Middle frontal gyrus (tissue), 1 donor: ENCODE results near the gene TBX15.
"Not testable (repeated sequence)": the region's sequence is repeated elsewhere in the genome, so short reads cannot be mapped to it uniquely, and the experiment has no call there.

Experiments
- DNase-seq: peaks from one replicate; pipeline ENCODE4 v3.0.0-alpha.2; 2015; ENCODE audit warnings: low spot score; ENCODE audit errors: extremely low spot score

Gene TBX15

DNA sequence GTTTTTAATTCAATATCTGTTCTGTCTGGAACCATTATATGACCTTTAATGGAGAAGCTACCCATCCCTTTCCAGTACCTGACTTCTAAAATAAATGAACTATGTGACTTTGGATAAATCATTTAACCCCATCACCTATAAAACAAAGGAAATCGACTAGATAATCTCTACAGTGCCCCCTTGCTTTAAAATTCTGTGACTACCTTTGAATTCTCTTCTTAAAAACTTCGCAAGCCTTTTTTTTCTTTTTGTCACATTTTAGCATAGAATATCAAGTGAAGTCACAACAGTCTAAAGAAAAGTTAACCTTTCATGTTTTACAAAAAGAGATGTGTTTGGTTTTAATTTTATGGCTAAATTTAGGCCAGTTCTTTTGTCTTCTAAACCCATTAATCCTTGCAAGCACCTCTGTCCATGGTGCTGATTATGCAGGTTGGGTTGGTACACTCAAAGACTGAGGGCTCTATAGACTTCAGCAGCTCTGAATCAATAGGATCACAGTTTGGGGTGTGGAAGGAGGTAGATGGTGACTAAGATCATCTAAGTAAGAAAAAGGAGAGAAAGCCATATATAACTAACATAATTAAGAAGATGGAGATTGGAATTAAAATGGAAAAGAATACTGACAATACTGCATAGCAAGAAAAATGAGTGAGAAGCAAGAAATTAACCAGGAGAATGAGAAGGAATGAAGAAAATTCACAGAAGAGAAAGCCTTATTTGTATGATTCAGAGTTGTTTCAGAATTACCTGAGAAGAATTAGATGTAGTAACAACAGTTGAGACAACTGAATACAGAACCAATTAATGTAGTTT lies 59.2 kb downstream of the TBX15 start:
- no peak for DNase-seq

DNA sequence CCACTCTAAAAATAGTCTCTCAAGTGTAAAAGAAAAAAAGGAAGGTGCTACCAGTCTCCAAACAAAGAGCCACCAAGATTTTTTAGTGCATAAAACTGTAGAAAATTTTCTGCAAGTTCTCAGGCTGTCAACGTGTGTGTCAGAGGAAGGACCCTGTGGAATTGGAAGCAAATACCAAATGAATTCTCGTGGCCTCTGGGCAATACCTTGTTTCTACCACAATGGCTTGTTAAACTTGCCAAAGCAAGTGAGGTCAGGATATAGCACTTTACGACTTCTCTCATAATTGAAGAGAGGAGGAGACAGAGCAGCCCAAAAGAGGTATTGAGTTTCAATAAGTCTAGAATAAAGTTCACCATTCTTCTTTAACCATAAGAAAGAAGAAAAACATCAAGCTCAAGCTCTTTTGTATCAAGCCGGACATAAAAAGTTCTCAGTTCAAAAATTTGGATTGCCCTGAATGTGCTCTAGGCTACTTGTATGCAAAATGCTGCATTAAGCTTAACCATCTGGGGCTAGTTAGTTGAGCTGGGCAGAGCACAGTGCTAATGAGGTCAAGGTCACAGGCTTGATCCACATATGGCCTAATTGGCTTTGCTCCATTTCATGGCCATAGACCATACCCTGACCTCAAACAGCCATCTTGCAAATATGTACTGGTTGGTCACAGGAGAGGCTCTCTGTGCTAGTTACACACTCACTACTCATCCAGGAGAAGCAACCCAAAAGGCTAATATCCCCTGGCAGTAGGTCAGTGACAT lies 60.5 kb downstream of the TBX15 start:
- no peak for DNase-seq

DNA sequence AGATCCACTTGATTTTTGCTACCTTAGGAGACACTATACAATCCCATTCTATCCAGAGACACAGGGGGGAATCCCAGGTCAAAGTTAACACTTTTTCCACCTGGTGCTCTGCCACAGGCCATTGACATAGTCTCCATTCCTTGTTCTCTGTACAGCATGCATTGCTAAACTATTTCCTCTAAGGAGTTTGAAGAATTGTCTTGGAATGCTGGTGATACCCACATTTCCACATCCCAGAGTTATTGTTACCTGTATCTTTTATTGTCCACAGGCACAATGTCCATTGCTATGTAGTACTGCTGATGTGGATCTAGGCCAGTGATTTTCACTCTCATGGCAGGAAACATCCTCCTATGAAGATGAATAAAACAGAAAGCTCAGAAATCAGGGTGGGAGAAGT lies 61.9 kb downstream of the TBX15 start:
- no peak for DNase-seq

DNA sequence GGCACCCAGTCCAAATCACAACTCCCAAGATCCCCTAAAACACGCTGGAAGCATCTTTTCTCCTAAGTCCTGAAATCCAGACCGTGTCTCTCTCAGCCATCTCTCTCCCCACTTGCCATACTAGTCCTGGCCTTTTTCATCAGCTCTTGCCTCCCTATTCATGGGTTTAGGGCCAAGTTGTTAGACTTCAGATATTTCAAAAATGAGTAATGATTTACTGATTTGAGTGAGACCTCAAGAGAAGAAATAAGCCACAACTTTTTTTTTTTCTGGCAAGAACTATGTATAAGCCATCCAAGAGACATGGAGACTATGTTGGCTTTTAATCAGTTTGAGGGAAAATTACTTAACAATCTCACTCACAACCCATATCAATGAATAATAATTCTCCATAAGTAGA lies 62.5 kb downstream of the TBX15 start:
- no peak for DNase-seq

DNA sequence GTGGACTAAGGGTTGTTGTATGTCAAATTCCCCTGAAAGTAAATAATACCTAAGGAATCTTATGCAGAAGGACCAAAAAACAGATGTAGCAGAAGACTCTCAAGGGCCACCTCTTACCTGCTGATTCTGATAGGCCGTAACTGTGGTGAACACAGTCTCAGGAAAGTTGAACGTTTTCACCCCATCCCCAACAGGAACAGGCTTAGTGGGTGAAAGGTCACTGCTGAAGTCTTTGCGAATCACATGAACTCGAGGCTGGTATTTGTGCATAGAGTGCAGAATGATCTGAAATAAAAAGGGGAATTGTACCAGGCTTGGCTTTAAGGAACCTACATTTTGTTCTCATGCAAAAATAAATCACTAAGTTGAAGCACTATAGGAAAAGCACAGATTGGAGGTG lies 64.8 kb downstream of the TBX15 start:
- DNase-seq, result no peak

DNA sequence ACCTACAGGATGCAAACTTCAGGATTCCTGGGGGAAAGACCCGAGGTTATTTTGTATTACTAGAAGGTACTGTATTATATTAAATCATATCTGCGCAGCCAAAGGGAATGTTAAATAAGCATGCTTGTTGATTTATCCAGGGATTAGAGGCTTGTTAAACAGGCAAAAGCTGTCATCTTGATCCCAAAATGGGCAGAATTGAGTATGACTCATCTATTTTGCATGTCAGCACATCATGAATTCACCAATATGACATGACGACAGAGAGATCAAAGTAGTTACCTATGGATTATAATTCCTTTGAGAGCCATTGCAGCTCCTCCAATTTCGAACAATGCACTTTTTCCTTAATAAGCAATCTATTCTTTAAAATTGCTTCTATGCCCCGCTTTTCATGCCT lies 66.1 kb downstream of the TBX15 start:
- no peak for DNase-seq

DNA sequence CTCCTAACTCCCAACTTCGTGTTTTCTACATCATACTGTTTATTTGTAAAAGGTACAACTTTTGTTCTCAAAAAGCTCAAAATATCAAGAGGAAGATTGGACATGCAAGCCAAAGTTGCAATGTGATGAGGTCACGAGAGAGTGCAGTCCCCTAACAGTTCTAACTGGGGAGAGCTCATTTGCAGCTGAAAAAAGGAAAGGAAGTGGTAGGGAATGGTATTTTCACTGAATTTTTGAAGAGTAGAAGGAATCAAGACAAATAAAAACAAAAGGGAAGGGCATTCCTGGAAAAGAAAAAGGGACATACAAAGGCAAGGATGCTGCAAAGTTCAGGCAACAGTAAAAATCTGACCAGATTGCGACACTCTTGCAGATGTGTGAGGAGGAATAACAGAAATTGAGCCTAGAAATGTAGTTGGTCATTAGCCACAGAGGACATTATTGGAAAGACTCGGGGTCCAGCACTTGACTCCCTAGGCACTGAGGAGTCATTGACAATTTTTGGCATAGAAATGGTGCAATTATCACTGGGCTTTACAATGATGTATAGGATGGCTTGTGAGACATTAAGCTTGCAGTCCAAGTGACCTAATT lies 67.9 kb downstream of the TBX15 start:
- no peak for DNase-seq

DNA sequence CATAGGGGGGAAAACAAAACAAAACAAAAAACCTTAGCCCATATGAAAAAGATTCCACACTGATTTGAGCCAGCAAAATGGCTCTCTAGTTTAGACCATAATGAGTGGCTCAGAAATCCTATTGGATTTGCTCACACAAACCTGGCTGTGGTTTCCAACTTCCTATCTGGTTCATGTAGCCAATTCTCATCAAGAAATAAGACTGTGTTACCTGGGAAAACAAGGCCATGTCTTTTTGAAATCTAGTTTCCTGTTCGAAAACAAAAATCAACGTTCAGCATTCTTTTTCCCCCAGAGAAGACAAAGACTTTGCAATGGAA lies 69.2 kb downstream of the TBX15 start:
- DNase-seq, result no peak

DNA sequence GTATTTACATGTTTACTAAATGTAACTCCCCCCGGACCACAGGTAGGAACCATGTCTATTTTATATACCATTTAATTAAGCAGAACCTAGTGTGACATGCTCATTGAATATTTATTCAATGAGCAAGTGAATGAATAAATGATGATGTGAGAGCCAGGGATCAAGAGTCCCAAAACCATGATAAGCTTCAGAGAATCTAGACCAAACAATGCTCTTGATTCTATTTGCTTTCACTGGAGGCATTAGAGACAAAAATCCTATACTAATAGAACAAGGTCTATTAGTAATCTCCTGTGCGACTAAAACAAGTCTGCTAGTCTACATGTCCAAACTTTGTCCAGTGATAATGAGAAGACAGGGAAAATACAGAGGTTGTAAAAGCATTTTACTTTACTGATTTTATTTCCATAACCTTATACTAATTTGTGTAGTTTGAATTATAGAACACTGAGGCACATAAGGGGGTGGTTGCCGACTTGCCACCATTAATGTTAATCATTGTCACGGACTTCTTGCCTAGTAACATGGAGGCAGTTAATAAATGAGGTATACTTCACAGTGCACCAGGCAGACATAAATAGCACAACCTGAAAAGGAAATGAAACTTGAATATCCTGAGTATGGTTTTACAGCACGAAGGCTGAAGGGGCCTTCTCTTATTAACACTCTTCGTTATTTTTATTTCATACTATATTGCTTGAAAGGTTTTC lies 69.8 kb downstream of the TBX15 start:
- no peak for DNase-seq

DNA sequence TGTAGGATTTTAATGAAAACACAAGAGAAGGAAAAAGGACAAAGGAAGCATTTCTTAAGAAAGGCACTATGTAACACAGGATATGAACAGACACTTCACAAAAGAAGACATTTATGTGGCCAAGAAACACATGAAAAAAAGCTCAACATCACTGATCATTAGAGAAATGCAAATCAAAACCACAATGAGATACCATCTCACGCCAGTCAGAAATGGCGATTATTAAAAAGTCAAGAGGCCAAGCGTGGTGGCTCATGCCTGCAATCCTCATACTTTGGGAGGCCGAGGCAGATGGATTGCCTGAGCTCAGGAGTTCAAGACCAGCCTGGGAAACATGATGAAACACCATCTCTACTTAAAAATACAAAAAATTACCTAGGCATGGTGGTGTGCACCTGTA lies 71.8 kb downstream of the TBX15 start:
- DNase-seq, result not testable (repeated sequence)

DNA sequence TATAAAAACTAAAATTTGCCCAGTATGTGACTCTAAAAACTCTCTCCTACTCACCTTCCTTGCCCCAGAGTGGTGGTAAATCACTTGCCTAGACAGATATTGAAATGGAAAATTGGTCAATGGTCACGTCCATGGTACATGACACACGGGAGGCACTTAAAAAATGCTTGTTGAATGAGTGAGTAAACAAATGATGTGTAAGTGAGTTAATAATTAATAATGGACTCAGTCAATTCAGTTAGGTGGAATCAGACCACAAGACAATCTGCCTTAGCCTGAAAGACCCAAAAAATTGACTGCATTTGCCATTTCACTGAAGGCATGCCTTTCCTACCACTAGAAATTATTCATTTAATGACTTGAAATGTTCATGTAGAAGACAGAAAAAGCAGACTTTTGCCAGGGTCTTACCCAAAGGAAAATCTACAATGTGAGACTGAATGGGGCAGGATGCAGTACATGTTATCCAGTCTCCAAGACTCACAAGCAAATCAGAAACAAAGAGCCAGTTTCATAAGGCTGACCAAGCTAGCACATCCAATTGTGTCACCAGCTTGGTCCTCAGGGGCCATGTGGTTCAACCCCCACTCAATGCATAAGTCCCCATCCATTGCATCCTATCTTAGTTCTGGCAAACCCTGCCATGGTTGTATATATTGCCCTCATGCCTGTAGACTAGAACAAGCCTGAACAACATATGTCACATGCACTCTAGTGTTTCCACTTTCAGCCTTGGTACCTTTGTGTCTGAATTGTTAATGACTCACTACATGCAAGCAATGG lies 73.6 kb downstream of the TBX15 start:
- no peak for DNase-seq

DNA sequence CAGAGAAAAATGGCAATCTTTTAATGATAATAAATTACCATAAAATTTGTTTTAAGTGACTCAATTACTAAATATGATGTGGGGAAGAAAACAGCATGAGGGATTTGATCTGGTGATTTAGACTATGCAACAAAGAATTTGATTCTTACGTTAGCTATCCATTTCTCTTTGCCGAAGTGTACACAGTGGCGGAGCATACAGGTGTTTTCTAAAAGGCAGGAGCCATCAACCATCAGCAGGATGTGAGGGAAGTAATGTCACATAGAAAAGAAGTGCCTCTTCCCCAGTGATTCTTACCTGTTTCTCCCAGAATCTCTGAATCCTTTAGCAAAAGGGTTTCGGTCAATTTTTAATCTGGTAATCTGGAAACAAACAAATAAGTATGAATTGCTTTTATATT lies 74.3 kb downstream of the TBX15 start:
- DNase-seq, result no peak

DNA sequence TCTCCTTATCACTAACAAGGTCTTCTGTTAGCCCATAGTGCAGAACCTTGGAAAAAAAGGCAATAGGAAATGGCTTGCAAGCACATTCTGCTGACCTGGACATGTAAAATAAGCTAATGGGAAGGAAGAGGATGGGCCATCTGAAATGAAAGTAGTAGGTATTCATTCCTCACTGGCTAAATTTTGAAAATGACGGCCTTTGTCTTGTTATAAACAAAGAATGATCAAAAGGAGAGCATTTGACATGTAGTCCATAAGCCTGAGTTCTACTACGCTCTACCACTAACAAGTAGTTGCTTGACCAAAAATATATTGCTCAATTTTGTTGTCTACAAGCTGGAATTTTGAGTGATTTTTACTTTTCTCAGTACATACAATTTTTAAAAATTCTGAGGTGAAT lies 75.6 kb downstream of the TBX15 start:
- no peak for DNase-seq

DNA sequence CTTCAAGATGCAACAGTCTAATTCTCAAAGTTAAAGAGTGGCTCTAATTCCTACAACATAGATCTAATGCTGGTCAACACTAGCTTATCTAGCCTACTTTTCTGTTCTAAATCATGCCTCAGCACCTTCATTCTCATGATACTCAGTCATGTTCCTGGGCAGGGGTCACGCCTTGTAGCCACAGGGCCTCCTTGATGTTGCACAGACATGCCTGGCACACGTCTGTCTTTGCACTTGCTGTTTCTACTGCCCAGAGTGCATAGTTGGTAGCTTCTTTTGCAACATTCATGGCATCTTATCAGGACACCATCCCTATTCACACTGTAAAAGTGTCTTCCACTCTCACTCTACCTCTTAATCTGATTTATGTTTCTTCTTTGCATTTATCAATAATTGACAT lies 76.6 kb downstream of the TBX15 start:
- no peak for DNase-seq

DNA sequence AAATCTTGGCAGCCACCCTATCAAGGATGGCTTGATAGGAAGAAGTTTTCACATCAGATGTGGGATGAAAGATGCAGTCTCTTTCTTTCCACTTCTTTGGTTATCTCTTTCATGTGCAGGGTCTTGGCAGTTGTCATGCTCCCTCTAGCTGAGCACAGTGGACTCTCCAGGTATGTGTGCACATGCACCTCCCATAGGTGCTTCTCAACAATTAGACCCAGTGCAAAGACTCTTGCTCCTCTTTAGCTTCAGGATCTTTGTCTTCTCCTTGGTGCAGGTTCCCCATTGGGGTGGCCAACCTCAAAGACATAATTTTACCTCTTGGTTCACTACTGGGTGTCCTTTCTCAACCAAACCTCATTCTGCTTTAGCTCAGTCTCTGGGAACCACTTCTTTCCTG lies 80.7 kb downstream of the TBX15 start:
- DNase-seq, result no peak

DNA sequence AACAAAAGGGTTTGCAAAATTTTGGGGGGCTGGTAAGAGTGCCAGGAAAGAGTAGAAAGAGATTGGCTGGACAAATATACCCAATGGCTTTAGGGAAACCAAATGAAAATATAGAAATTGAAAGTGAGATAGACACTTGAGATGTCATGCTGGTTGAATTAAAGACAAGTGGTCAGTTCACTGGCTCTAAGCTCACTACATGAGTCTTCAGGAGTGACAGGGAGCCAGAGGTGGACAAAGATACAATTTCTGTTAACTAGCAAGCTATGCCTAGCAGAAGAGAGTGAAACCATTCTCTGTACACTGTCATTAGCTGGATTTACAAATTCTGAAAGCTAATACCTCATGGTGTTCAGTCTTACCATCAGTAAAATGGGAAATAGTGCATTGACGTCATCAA lies 82.5 kb downstream of the TBX15 start:
- DNase-seq, result no peak

DNA sequence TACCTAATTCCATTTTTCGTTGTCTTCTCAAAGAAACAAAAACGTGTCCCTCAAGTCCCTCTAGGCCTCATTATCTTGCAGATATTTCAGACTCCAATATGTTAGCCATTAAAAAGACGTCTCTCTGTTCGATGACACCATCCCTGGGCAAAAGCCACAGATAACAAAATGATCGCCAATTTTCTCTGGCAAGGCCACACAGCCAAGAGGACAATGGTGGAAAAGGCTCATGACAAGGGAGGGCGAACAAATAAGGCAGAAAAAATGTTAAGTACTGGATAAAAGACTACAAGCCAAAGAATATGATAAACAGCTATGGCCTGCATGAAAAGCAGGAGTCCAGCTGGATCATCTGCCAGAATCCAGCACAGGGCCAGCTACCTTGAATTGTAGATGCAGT lies 82.9 kb downstream of the TBX15 start:
- no peak for DNase-seq

DNA sequence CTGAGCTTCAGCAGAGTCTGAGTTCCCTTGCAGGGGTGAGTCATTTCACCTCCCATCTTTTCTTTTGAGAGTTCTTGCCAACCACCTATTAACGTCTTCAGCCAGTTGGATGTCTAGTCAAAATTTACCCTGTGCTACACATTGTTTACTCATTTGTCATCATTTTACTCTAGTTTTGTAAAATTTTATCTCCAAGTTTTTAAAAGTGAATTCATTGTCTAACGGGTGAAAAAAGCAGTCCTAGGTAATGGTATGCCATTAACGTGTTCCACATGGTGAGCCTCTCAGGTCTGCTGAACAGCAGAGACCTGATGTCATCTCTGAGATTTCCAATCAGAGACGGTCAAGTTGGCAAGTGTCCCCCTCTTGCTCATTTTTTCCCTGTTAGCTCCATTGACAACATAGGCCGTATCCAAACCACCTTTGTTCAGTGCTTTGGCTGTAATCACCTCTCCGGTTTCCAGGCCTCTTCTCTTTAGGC lies 85.4 kb downstream of the TBX15 start:
- DNase-seq, result no peak

DNA sequence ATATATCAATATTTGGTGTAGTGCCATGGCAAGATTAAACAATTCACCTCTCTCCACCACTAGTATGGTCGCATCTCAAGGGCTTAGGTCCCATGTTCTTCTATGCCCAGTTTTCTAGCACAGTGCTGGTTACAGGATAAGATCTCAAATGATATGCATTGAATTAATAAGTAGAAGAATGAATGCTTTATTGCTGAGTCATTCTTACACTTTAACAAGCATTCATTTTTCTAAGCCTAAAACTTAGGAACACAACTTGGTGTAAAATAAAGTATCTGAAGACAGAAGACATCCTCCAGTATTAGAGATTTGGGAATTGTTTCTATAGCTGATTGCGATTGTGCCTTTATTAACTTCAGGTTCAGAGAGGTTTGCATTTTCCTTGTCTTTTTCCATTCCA lies 85.8 kb downstream of the TBX15 start:
- DNase-seq, result no peak

DNA sequence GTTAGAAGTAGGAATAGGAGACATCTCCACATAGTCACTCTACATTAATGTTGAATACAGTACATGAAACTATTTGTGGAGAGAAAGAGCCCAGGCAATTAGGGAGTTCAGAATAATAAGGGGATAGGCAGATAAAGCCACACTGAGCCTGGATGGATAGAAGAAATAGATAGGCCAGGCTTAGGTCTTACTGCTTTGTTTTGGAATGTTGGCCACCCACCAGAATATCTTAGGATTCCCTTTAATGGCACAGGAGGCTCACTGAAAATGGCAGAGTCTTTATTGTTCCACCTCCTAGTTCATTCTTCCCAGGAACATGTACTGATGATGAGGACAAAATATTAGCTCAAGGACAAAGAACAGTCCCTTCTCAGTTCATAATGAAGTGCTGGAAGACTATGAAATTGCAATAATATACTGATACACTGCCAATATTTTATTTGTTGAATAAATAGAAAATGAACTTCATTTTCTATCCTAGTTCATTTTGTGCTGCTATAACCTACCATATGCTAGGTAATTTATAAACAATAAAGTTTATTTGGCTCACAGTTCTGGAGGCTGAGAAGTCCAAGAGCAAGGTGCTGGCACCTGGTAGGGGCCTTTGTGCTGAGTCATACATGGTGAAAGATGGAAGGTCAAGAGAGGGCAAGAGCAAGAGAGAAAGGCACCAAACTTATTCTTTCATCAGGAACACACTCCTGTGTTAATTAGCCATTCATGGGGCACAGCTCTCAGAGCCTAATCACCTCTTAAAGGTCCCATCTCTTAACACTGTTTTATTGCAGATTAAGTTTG lies 87.3 kb downstream of the TBX15 start:
- no peak for DNase-seq
